ENCODE measurements around the gene CDC6. TPM values are rescaled to one million over a fixed set of nuclear protein-coding genes. Genes with fewer than 3 reads are reported as not detected.

Gene CDC6
- total RNA-seq, 2 donors from 2014 or later: 5.5 to 9.0 TPM

- DNase-seq (peak; percentile 86 to 95), ATAC-seq (peak; percentile 70)
- intact Hi-C loops (cut with DNase I, micrococcal nuclease): no loop called here
These were observed 57.7 kb downstream of the CDC6 start for GRCh38 chr17:40345161-40345993.

GRCh38 chr17:40345994-40346764, 58.5 kb downstream of the CDC6 start:
- peak; percentile 28 for ATAC-seq
- no peak for DNase-seq
- intact Hi-C loops (cut with DNase I, micrococcal nuclease): no loop called here

GRCh38 chr17:40346765-40347158, 59.1 kb downstream of the CDC6 start:
- DNase-seq: no peak
- intact Hi-C loops (cut with DNase I, micrococcal nuclease): no loop called here
- ATAC-seq: no peak

- intact Hi-C loops (cut with DNase I, micrococcal nuclease): no loop called here
- ATAC-seq: no peak
- DNase-seq: no peak
These were observed 59.8 kb downstream of the CDC6 start for GRCh38 chr17:40347319-40348135.

GRCh38 chr17:40348136-40348504, 60.4 kb downstream of the CDC6 start:
- DNase-seq (no peak), ATAC-seq (no peak)
- intact Hi-C loops (cut with DNase I, micrococcal nuclease): no loop called here

- DNase-seq: peak; percentile 54 to 56
- ATAC-seq: no peak
- intact Hi-C loops (cut with DNase I, micrococcal nuclease): no loop called here
These were observed 61.1 kb downstream of the CDC6 start for GRCh38 chr17:40348562-40349476.

- ATAC-seq: no peak
- DNase-seq: no peak
- intact Hi-C loops (cut with DNase I, micrococcal nuclease): no loop called here
These were observed 61.8 kb downstream of the CDC6 start for GRCh38 chr17:40349477-40349894.

- ATAC-seq (no peak), DNase-seq (no peak)
- intact Hi-C loops (cut with DNase I, micrococcal nuclease): loop anchor here (5.0 to 10.0 kb wide), 2 partner anchors 43 to 155 kb away; partner anchors contain the start of gene RARA (in 1 of the 2)
These were observed 62.4 kb downstream of the CDC6 start for GRCh38 chr17:40349895-40350688.

- intact Hi-C loops (cut with DNase I, micrococcal nuclease): loop anchor here (5.0 to 10.0 kb wide), 2 partner anchors 44 to 156 kb away; partner anchors contain the start of gene RARA (in 1 of the 2)
- no peak for ATAC-seq
- DNase-seq: no peak
These were observed 63.1 kb downstream of the CDC6 start for GRCh38 chr17:40350689-40351358.

- DNase-seq: no peak
- intact Hi-C loops (cut with DNase I, micrococcal nuclease): loop anchor here (5.0 to 10.0 kb wide), 2 partner anchors 44 to 157 kb away; partner anchors contain the start of gene RARA (in 1 of the 2)
- ATAC-seq: no peak
These were observed 63.9 kb downstream of the CDC6 start for GRCh38 chr17:40351359-40352236.

- DNase-seq (no peak), ATAC-seq (peak; percentile 12)
- intact Hi-C loops (cut with DNase I, micrococcal nuclease): loop anchor here (5.0 to 10.0 kb wide), 2 partner anchors 45 to 158 kb away; partner anchors contain the start of gene RARA (in 1 of the 2)
These were observed 64.6 kb downstream of the CDC6 start for GRCh38 chr17:40352237-40352778.

GRCh38 chr17:40352779-40353394, 65.2 kb downstream of the CDC6 start:
- intact Hi-C loops (cut with DNase I, micrococcal nuclease): loop anchor here (5.0 to 10.0 kb wide), 2 partner anchors 46 to 158 kb away; partner anchors contain the start of gene RARA (in 1 of the 2)
- DNase-seq: no peak
- no peak for ATAC-seq

Data from left colon (tissue), 2 donors.